SU-DHL-6 (cell line): Measurements from ENCODE around the gene BSND.

Source experiments
- H2AFZ ChIP-seq: fragments of 200-600 bp; sonication (generic); 2 replicates; pipeline ENCODE4 v1.6.1; 2014; ENCODE audit warnings: low read depth, mild to moderate bottlenecking, moderate library complexity, mixed read lengths, antibody characterized with exemption, low read length; ENCODE audit not compliant: severe bottlenecking
- H3F3A ChIP-seq: fragments of 200-600 bp; shearing (Covaris generic); 2 replicates; pipeline ENCODE4 v1.6.0; 2016; ENCODE audit warnings: antibody characterized with exemption, mild to moderate bottlenecking; ENCODE audit not compliant: insufficient read depth
- H3K27ac ChIP-seq: fragments of 200-600 bp; sonication (generic); 2 replicates; pipeline ENCODE4 v1.5.1; 2016; ENCODE audit warnings: low read depth, mild to moderate bottlenecking, low read length, moderate library complexity, mixed read lengths
- H3K27me3 ChIP-seq: fragments of 200-600 bp; sonication (generic), shearing (Covaris generic); 2 replicates; pipeline ENCODE4 v1.6.0; 2014; ENCODE audit warnings: mild to moderate bottlenecking, low read length
- H3K36me3 ChIP-seq: fragments of 200-600 bp; sonication (generic); 2 replicates; pipeline ENCODE4 v1.6.1; 2014; ENCODE audit warnings: mild to moderate bottlenecking, low read length, mixed read lengths
- H3K4me2 ChIP-seq: fragments of 300-600, 200-600 bp; shearing (Covaris generic), sonication (generic); 2 replicates; pipeline ENCODE4 v1.6.0; 2014; ENCODE audit warnings: low read length, low read depth, mild to moderate bottlenecking; ENCODE audit not compliant: poor library complexity, severe bottlenecking
- H3K4me3 ChIP-seq: fragments of 200-600 bp; sonication (generic); 2 replicates; pipeline ENCODE4 v1.5.1; 2014; ENCODE audit warnings: antibody characterized with exemption, low read length, mild to moderate bottlenecking, mixed read lengths; ENCODE audit not compliant: insufficient read depth, poor library complexity, severe bottlenecking
- H3K79me2 ChIP-seq: fragments of 200-600 bp; sonication (generic); 2 replicates; pipeline ENCODE4 v1.6.1; 2014; ENCODE audit warnings: mild to moderate bottlenecking, low read length, moderate library complexity; ENCODE audit not compliant: insufficient read depth
- H3K9ac ChIP-seq: fragments of 200-600 bp; sonication (generic); 2 replicates; pipeline ENCODE4 v1.7.0; 2014; ENCODE audit warnings: mild to moderate bottlenecking, low read length
- H3K9me2 ChIP-seq: fragments of 200-600 bp; sonication (generic); replicated peaks from 2 replicates; pipeline ENCODE4 v1.6.1; 2014; ENCODE audit warnings: low read length; ENCODE audit not compliant: insufficient read depth
- H3K9me3 ChIP-seq: fragments of 200-600 bp; sonication (generic); 2 replicates; pipeline ENCODE4 v1.6.1; 2014; ENCODE audit warnings: low read length, mixed read lengths; ENCODE audit not compliant: insufficient read depth
- H4K20me1 ChIP-seq: fragments of 200-600 bp; sonication (generic); 2 replicates; pipeline ENCODE4 v1.6.1; 2014; ENCODE audit warnings: low read depth, mild to moderate bottlenecking, antibody characterized with exemption, low read length, moderate library complexity, mixed read lengths
- EZH2phosphoT487 ChIP-seq: fragments of 200-600 bp; sonication (generic), shearing (Covaris generic); conservative IDR thresholded peaks from 2 replicates; pipeline ENCODE4 v1.6.1; 2018; ENCODE audit warnings: mild to moderate bottlenecking, antibody characterized with exemption, low read length, moderate library complexity, mixed read lengths
- TF ChIP-seq, protein P1 (sequence below): fragments of 200-600 bp; sonication (generic); IDR thresholded peaks from one replicate; pipeline ENCODE4 v1.5.1; 2017; ENCODE audit warnings: antibody characterized with exemption, mild to moderate bottlenecking, low read length, moderate library complexity; ENCODE audit not compliant: insufficient read depth, poor library complexity, severe bottlenecking

BSND gene

DNA sequence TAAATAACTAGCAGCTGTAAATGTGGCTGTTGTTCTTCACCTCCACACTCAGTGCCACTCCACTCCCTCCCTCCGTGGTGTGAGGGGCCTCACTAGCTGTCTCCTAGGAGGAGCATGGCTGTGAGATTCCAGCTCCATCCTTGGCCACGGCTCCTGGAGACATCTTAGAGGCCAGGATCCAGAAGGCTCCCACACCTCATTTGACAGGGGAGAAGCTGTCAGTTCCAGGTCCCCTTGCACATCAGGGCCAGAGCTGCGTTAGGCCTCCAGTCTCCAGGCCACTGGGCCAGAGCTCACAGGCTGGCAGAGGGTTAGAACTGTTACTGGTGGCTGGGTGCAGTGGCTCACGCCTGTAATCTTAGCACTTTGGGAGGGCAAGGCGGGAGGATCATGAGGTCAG is 55.7 kb downstream of the BSND start:
- no peaks in the 10 kb centered on the region for H3F3A ChIP-seq
- no peaks in the 10 kb centered on the region for H4K20me1 ChIP-seq
- H2AFZ ChIP-seq = no peak overlapping the region
- H3K79me2 ChIP-seq = no peaks in the 10 kb centered on the region
- no peak overlapping the region for H3K9ac ChIP-seq
- no peaks in the 10 kb centered on the region for H3K27me3 ChIP-seq
- H3K4me3 ChIP-seq = no peak overlapping the region
- no peaks in the 10 kb centered on the region for H3K9me3 ChIP-seq
- H3K9me2 ChIP-seq = no peaks in the 10 kb centered on the region
- no peak overlapping the region for H3K4me2 ChIP-seq
- no peaks in the 10 kb centered on the region for H3K36me3 ChIP-seq
- no peak for TF ChIP-seq EZH2phosphoT487
- TF ChIP-seq, protein P1, sequence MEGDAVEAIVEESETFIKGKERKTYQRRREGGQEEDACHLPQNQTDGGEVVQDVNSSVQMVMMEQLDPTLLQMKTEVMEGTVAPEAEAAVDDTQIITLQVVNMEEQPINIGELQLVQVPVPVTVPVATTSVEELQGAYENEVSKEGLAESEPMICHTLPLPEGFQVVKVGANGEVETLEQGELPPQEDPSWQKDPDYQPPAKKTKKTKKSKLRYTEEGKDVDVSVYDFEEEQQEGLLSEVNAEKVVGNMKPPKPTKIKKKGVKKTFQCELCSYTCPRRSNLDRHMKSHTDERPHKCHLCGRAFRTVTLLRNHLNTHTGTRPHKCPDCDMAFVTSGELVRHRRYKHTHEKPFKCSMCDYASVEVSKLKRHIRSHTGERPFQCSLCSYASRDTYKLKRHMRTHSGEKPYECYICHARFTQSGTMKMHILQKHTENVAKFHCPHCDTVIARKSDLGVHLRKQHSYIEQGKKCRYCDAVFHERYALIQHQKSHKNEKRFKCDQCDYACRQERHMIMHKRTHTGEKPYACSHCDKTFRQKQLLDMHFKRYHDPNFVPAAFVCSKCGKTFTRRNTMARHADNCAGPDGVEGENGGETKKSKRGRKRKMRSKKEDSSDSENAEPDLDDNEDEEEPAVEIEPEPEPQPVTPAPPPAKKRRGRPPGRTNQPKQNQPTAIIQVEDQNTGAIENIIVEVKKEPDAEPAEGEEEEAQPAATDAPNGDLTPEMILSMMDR = no peak
- H3K27ac ChIP-seq = no peak overlapping the region

DNA sequence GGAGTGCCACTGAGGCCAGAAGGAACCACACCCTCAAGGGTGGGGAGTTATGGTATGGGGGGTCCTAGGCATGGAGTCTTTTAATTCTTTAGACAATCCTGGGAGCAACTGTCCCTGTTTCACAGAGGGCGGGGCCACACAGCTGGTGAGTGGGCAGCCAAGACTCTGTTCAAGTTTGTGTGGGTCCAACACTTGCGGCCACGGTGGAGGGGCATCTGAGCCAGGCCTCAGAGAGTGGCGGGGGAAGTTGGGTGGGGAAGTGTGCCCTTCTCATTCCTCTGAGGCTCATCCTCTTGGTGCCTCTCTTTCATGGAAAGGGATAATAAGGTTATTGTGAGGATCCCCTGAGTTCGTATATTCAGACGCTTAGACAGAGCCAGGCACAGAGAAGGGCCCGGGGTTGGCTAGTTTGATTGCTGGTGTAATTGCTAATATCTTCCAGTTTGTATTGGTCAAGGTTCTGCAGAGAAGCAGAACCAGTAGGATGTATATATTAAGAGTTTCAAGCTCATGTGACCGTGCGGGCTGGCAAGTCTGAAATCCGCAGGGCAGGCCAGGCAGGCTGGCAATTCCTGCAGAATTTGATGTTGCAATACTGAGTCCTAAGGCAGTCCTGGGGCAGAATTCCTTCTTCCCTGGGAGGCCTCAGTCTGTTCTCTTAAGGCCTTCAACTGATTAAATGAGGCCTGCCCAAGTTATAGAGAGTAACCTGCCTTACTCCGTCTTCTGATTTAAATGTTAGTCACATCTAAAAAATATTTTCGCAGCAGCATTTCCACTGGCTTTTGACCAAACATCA is 56.5 kb downstream of the BSND start:
- Histone ChIP-seq H2AFZ (no peak overlapping the region), H3K27me3 (no peaks in the 10 kb centered on the region), H4K20me1 (no peaks in the 10 kb centered on the region), H3K9me2 (no peaks in the 10 kb centered on the region), H3K9ac (no peak overlapping the region), H3F3A (no peaks in the 10 kb centered on the region), H3K4me2 (no peak overlapping the region), H3K79me2 (no peaks in the 10 kb centered on the region), H3K4me3 (no peak overlapping the region), H3K27ac (no peak overlapping the region), H3K36me3 (no peaks in the 10 kb centered on the region), H3K9me3 (no peaks in the 10 kb centered on the region)
- TF ChIP-seq, protein P1 = no peak
- TF ChIP-seq EZH2phosphoT487 = no peak

DNA sequence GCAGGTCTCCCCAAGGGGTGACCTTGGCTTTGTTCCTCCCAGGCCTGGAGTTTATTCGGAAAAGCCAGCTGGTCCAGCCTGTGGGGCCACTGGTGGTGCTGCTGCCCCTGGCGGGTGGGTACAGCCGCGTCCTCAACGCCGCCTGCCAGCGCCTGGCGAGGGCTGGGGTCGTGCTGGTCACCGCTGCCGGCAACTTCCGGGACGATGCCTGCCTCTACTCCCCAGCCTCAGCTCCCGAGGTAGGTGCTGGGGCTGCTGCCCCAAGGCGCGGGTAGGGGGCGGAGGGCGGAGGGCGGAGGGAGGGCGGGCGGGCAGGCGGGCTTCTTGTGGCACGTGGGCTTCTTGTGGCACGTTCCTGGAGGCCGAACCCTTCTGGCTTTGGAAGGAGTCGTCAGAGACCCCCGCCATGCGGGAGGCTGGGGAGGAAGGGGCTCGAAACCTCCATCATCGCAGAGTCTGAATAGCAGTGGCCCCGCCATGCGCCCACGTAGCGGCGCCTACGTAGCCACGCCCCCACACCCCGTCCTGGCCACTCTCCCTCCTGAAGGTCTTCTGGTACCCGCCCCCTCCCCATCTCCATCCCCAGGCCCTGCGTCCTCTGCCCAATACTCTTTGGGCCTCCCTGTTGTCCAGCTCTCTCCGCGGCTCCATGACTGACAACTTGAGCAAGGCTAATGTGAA is 57.4 kb downstream of the BSND start:
- Histone ChIP-seq H3K9me3 (no peaks in the 10 kb centered on the region), H3F3A (no peaks in the 10 kb centered on the region), H3K9ac (no peak overlapping the region), H3K27me3 (no peaks in the 10 kb centered on the region), H3K4me2 (no peak overlapping the region), H3K36me3 (no peaks in the 10 kb centered on the region), H3K9me2 (no peaks in the 10 kb centered on the region), H3K79me2 (no peaks in the 10 kb centered on the region), H3K27ac (no peak overlapping the region), H2AFZ (no peak overlapping the region), H4K20me1 (no peaks in the 10 kb centered on the region), H3K4me3 (no peak overlapping the region)
- TF ChIP-seq, protein P1 = no peak
- TF ChIP-seq EZH2phosphoT487 = no peak
